ENCODE data around the gene LTBP2.

The LTBP2 gene

GRCh38 chr14:74522740-74523139 lies 89.3 kb downstream of the LTBP2 start:
- no peak for DNase-seq

- no peak for DNase-seq
Measured at GRCh38 chr14:74521756-74522155, 90.3 kb downstream of the LTBP2 start.

GRCh38 chr14:74519316-74520074 lies 92.5 kb downstream of the LTBP2 start:
- DNase-seq = no peak

GRCh38 chr14:74518221-74518620 lies 93.8 kb downstream of the LTBP2 start:
- DNase-seq = no peak

GRCh38 chr14:74517731-74518130 lies 94.3 kb downstream of the LTBP2 start:
- DNase-seq = no peak

- DNase-seq = no peak
Measured at GRCh38 chr14:74516451-74517160, 95.4 kb downstream of the LTBP2 start.

- no peak for DNase-seq
Measured at GRCh38 chr14:74515891-74516412, 96.1 kb downstream of the LTBP2 start.

- DNase-seq = no peak
Measured at GRCh38 chr14:74514471-74514941, 97.5 kb downstream of the LTBP2 start.

GRCh38 chr14:74511966-74512830 lies 99.8 kb downstream of the LTBP2 start:
- DNase-seq = no peak

GRCh38 chr14:74510959-74511409 lies 101.1 kb downstream of the LTBP2 start:
- no peak for DNase-seq

- DNase-seq = no peak
Measured at GRCh38 chr14:74510223-74510931, 101.7 kb downstream of the LTBP2 start.

GRCh38 chr14:74509587-74510222 lies 102.3 kb downstream of the LTBP2 start:
- no peak for DNase-seq

GRCh38 chr14:74508844-74509428 lies 103.1 kb downstream of the LTBP2 start:
- DNase-seq = no peak

GRCh38 chr14:74508292-74508731 lies 103.7 kb downstream of the LTBP2 start:
- no peak for DNase-seq

- no peak for DNase-seq
Measured at GRCh38 chr14:74507840-74508239, 104.2 kb downstream of the LTBP2 start.

GRCh38 chr14:74507085-74507484 lies 105.0 kb downstream of the LTBP2 start:
- DNase-seq = no peak

- no peak for DNase-seq
Measured at GRCh38 chr14:74506411-74506851, 105.6 kb downstream of the LTBP2 start.

- DNase-seq = no peak
Measured at GRCh38 chr14:74505831-74506230, 106.2 kb downstream of the LTBP2 start.

GRCh38 chr14:74504874-74505720 lies 106.9 kb downstream of the LTBP2 start:
- no peak for DNase-seq

GRCh38 chr14:74504412-74504811 lies 107.6 kb downstream of the LTBP2 start:
- no peak for DNase-seq
